HG03039 (cell line): ENCODE data around the gene RHEX.
"Not testable (repeated sequence)": the region's sequence is repeated elsewhere in the genome, so short reads cannot be mapped to it uniquely, and the experiment has no call there.

Experiments
- ATAC-seq: cut with Tn5 transposase; IDR thresholded peaks from one replicate; pipeline ENCODE4 v1.9.1; 2021; ENCODE audit warnings: mild to moderate bottlenecking, moderate library complexity; ENCODE audit not compliant: unreplicated experiment

Gene RHEX

GRCh38 chr1:206058289-206058926 lies 5.4 kb downstream of the RHEX start:
- ATAC-seq = not testable (repeated sequence)

DNA sequence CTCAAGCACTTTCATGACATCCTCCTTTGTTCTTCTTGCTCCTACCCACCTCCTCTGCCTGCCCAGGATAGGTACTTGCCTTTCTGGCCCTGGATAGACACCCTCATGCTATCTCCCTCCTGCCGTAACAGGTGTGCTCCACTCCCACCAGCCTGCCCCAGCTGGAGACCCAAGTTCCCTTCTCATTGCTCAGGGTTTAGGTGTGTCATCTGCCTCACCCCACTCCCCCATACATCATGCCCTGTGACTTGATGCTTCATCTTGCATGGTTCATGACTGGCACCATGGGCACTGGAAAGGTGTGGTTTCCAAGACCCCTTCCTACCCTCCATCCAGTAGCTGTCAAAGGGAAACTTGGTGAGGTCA lies 5.9 kb downstream of the RHEX start:
- no peak for ATAC-seq

- no peak for ATAC-seq
Observed at GRCh38 chr1:206059355-206059915, 6.5 kb downstream of the RHEX start.

DNA sequence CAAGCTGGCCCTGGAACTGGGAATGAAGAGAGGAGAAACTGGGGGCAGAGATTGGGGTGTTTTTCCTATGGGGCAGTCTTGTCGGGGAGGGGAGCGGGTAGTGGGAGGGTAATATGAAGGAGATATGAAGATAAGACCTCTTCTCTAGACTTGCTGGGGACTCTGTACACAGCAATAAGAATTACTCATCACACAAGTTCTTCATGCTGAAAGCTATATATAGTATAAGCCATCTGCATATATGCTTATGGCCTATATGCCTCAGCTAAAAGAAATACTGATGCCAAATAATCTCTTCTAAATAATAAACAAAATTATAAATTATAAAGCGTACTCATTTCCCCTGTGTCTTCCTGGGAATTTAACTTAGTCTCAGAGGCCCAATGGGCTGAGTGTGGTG lies 7.9 kb downstream of the RHEX start:
- no peak for ATAC-seq

DNA sequence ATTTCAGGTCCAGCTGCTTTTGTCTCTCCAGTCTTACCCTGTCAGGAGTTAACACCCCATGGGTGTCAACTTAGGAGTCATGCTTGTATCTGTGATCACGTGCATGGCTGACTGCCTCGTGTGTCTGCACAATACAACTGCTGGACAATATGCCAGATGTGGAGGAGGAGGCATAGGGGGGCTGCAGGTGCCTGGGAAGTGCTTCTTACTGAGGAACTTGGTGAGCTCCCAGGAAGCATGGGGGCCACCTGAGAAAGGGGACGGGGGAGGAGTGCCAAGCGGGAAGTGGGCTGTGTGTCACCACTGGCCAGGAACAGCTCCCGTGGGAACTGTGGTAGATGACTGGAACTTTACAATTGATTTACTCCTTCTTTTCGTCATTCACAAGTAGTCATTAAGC lies 9.5 kb downstream of the RHEX start:
- ATAC-seq = no peak

GRCh38 chr1:206064001-206064400 lies 11.0 kb downstream of the RHEX start:
- not testable (repeated sequence) for ATAC-seq

- ATAC-seq = not testable (repeated sequence)
Observed at GRCh38 chr1:206064501-206064900, 11.5 kb downstream of the RHEX start.

DNA sequence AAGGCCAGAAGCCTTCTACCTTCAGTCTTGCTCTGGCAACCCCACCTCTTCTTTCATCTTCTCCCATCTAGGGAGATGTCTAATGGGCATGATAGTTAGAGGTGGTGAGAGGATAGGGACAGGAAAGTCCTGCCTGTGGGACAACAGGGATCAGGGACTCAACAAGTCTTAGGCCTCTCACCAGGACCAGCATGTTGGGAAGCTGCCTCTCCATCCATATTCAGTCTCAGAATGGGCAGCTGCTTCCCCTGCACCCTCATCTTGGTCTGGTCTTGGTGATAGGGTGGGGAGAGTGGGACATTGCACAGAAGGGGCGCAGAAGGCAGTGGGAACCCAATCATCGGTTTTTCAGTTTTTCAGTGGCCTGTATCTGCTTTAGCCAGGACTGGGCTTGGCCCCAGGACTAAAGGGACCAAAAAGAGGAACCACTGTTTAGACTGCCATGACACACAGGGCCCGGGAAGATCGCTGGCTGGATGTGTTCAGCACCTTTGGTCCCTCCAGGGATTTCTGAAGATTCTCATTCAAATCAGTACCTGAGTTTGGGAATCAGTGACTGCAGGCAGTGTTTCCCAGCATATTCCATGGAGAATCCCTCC lies 12.7 kb downstream of the RHEX start:
- ATAC-seq = no peak

- ATAC-seq = peak; percentile 59
Observed at GRCh38 chr1:206066479-206067171, 13.7 kb downstream of the RHEX start.

DNA sequence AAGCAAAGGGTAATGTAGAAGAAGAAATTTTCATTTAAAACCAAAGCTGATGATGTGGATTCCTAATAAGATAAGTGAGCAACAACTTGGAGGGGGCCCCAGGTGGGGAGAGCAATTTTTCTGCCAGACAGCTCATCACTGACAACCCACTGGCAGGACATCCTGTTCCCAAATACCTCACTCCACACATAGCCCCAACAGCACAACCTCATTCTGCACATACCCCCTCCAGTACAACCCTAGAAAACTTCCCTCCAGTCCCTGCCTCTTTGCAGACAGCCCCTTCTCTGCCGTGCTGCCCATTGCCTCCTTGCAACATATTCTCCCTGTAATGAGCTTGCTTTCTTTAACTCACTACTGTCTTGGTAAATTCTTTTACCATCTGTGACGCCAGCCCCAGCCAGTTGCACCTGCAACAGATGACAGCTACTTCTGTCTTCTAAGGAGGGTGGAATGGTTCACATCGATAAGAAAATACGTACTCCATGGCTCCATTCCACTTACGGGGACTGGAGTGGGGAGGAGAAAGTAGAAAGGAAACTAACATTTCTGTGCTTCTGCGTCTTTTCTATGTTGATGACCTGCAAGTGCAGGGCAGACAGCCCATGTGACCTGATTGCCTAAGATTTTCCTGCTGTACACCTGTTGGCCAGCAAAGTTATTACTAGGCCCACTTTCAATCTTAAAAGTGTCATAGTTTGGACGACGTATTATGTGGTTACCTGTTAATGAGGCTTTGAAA lies 14.7 kb downstream of the RHEX start:
- no peak for ATAC-seq

- no peak for ATAC-seq
Observed at GRCh38 chr1:206068314-206068713, 15.3 kb downstream of the RHEX start.

DNA sequence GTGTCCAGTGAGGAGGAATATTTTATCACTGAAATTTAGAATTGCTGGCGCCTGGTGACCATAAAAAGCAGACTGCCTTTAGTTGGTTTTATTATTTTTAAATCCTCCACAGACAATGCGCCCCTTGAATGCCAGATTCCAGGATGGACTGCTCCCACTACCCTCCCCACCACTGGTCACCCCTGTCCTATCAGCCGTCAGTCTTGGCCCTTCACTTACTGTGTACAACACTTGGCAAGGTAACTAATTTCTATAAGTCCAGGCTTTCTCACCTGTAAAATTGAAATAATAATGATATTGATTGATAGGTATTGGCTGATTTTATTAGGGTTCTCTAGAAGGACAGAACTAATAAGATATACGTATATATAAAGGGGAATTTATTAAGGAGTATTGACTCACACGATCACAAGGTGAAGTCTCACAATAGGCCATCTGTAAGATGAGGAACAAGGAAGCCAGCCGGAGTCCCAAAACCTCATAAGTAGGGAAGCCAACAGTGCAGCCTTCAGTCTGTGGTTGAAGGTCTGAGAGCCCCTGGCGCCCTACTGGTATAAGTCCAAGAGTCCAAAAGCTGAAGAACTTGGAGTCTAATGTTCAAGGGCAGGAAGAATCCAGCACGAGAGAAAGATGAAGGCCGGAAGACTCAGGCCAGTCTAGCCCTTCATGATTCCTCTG lies 17.8 kb downstream of the RHEX start:
- ATAC-seq = no peak

DNA sequence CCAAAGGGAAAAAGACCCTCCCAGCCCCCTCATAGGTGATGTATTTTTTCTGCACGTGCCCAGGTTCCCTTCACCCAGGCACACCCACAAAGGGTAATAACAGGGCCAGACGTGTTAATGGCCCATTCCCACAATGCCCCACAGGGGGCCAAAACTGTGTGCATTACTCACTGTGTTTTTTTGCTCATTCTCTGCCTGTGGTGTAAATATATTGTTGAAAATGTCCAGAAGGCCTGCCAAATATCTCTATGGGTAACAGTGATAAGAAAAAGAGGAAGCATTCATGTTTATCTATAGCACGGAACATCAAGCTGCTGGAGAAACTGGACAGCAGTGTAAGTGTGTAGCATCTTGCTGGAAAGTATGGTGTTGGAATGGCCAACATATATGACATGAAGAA lies 21.9 kb downstream of the RHEX start:
- ATAC-seq = no peak

DNA sequence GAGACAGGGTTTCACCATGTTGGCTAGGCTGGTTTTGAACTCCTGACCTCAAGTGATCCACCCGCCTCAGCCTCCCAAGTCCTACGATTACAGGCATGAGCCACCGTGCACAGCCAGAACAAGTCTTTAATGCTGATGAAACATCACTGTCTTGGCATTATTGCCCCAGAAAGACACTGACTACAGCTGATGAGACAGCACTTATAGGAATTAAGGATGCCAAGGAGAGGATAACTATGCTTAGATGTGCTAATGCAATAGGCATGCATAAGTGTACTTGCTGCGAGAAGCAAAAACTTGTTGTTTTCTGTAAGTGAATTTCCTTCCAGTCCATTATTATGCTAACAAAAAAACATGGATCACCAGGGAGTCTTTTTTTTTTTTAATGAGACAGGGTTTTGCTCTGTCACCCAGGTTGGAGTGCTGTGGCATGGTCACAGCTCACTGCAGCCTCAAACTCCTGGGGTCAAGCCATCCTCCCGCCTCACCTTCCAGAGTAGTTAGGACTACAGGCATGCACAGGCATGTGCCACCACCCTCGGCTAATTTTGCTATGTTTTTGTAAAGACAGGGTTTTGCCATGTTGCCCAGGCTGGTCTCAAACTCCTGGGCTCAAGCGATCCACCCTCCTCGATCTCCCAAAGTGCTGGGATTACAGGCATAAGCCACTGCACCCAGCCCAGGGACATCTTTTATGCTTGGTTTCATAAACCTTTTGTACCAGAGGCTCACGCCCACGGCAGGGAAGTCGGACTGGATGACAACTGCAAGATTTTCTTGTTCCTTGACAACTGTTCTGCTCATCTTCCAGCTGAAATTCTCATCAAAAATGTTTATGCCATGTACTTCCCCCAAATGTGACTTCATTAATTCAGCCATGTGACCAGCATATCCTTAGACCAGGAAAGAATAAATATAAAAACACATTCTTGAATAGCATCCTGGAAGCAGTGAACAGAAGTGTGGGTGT lies 23.1 kb downstream of the RHEX start:
- ATAC-seq = no peak

GRCh38 chr1:206079135-206079534 lies 26.2 kb downstream of the RHEX start:
- ATAC-seq = no peak

DNA sequence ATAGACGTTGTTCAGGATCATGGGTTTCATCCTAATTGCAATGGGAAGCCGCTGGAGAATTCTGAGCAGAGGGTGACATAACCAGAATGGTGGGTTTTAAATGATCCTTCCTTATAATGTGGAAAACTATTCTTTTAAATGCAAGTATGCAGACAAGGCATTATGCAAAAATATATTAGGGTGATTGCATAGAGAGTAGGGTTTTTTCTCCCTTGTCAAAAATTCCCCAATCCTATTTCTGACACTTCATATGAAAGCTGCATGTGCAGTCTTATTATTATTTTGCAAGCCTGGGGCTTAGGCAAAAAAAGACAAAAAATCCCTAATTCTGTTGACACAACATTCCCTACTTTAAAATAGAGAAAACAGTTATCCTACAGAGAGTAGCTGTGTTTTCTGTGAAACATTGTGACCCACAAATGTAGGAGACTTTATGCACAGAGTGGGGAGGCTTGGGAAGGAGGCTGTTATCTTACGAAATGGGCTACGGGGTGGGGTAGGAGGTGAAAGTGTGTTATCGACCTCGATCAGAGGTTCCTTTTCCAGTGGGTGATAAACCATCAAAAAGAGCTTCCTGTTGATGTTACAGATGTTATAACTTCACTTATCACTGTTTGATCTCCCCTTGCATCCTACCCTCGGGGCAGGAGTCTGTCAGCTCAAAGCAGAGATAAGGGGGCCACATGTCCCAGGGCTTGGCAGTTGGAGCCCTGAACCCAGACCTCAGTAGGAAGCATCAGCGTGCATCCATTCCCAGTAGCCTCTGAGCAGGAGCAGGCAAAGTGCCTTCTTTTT lies 27.2 kb downstream of the RHEX start:
- ATAC-seq = no peak

DNA sequence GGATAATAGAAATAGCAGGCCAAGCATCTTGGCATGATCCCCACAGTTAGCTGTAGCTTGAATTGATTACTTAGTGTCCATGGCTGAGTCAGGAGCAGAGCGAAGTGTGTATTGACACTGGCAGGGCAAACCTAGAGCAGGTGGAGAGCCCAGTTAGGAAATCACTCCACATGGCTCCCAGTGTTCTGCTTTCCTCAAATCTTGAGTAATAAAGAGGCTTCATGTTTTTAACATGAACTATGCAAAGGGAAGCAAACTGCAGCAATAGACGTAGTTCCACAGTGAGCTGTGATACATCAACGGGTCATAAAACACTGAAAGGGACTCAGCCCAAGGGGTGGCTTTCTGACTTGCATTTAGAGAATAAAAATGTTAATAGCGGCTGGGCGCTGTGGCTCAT lies 28.9 kb downstream of the RHEX start:
- no peak for ATAC-seq

- ATAC-seq = no peak
Observed at GRCh38 chr1:206082831-206083695, 30.1 kb downstream of the RHEX start.
